ENCODE data around the gene PDSS2. TPM values are rescaled to one million over a fixed set of nuclear protein-coding genes. Genes with fewer than 3 reads are reported as not detected.

PDSS2 gene
- total RNA-seq, 1 donor from 2014 or later, result 16.2 TPM

DNA sequence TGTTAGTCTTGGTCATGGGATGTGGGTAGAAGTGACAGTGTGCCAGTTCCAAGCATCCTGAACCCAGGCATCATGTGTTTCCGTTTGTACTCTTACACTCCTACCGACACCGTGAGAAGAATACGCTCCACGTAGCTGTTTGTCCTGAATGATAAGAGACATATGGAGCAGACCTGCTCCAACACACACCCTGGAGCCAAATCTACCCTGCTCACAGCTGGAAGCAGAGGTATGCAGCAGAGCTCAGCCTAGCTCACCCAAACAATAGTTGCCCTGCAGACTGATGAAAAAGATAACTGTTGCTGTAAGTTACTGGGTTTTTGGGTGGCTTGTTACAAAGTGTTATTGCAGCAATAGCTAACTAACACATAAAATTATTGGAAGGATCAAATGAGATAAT is 14.3 kb upstream of the PDSS2 start:
- DNase-seq (no peak), ATAC-seq (no peak)
- no peaks in the 10 kb centered on the region for H3K27me3 ChIP-seq
- H3K4me3 ChIP-seq, result no peak overlapping the region
- no peaks in the 10 kb centered on the region for H3K9me3 ChIP-seq
- H3K27ac ChIP-seq, result no peak overlapping the region
- TF ChIP-seq, protein P1, sequence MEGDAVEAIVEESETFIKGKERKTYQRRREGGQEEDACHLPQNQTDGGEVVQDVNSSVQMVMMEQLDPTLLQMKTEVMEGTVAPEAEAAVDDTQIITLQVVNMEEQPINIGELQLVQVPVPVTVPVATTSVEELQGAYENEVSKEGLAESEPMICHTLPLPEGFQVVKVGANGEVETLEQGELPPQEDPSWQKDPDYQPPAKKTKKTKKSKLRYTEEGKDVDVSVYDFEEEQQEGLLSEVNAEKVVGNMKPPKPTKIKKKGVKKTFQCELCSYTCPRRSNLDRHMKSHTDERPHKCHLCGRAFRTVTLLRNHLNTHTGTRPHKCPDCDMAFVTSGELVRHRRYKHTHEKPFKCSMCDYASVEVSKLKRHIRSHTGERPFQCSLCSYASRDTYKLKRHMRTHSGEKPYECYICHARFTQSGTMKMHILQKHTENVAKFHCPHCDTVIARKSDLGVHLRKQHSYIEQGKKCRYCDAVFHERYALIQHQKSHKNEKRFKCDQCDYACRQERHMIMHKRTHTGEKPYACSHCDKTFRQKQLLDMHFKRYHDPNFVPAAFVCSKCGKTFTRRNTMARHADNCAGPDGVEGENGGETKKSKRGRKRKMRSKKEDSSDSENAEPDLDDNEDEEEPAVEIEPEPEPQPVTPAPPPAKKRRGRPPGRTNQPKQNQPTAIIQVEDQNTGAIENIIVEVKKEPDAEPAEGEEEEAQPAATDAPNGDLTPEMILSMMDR (IDR thresholded peaks at IDR 0.05), result no peak
- no peaks in the 10 kb centered on the region for H3K36me3 ChIP-seq
- H3K4me1 ChIP-seq, result no peaks in the 10 kb centered on the region
- intact Hi-C loops (cut with DNase I), result no loop called here

GRCh38 chr6:107470364-107470763 is 11.0 kb upstream of the PDSS2 start:
- TF ChIP-seq, protein P1 (IDR thresholded peaks at IDR 0.05), result no peak
- Histone ChIP-seq H3K9me3 (no peaks in the 10 kb centered on the region), H3K4me1 (no peaks in the 10 kb centered on the region), H3K4me3 (no peak overlapping the region), H3K27ac (no peak overlapping the region), H3K27me3 (no peaks in the 10 kb centered on the region), H3K36me3 (no peaks in the 10 kb centered on the region)
- intact Hi-C loops (cut with DNase I), result no loop called here
- DNase-seq (no peak), ATAC-seq (no peak)

- no peak overlapping the region for H3K27ac ChIP-seq
- ATAC-seq, result no peak
- H3K4me3 ChIP-seq, result no peak overlapping the region
- DNase-seq, result no peak
- intact Hi-C loops (cut with DNase I), result no loop called here
- TF ChIP-seq, protein P1 (IDR thresholded peaks at IDR 0.05), result no peak
- no peaks in the 10 kb centered on the region for H3K9me3 ChIP-seq
- no peaks in the 10 kb centered on the region for H3K27me3 ChIP-seq
- no peaks in the 10 kb centered on the region for H3K36me3 ChIP-seq
- H3K4me1 ChIP-seq, result no peaks in the 10 kb centered on the region
Observed at GRCh38 chr6:107466062-107466461, 6.7 kb upstream of the PDSS2 start.

DNA sequence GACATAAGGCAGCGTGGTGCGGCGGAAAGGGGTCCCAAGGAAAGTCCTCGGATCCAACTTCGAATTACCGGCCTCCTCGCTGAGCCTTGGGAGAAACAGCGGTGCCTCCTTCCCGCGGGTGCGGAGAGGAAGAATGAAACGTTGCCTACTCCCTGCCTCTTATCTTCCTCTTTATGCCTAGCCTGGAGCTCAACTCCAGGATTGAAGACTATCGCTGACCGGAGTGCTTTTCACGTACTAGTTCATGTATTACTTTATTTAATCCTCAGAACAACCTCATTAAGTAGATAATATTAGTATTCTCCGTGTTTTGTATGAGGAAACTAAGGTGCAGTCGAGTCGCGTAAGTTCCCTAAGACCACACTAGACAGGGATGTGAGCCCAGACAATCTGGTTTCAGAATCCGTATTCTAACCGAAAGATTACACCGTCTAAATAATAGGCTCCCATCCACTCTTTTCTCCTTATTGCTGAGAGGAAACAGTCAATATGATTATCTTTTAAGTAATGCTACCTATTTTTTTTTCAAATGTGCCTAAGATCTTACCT is 793 bp upstream of the PDSS2 start:
- Histone ChIP-seq H3K4me3 (peak overlapping the region; percentile 91), H3K4me1 (peaks cover 15% of the 10 kb centered on the region), H3K27me3 (no peaks in the 10 kb centered on the region), H3K9me3 (no peaks in the 10 kb centered on the region), H3K27ac (peak overlapping the region; percentile 97), H3K36me3 (no peaks in the 10 kb centered on the region)
- ATAC-seq (peak; percentile 45), DNase-seq (no peak)
- TF ChIP-seq, protein P1 (IDR thresholded peaks at IDR 0.05), result no peak
- intact Hi-C loops (cut with DNase I), result no loop called here

DNA sequence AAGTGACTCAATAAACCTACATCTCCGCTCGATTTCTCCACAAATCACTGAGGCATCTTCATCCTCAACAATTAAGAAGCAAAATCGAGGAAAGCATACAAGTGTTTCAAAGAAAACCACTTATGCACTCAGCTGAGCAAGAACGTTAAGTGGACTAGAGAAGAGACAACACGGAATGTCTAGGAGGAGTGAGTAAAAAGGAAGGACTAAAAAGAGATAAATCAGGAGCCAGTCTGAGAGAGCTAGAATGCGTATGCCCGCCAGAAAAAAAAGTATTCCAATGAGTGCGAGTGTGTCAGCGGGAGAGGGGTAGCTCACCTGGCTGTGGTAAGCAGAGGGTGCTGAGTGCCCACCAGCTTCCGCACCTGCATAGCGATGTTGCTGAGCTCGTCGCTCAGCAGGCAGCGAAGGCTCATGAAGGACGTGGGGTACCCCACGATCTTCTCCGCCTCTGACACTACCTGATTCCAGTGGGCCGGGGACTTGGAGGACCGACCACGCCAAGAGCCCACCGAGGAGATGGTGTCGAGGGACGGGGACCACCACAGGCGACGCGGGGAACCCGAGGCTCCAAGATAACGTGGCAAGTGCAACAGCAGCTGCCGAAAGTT is 587 bp downstream of the PDSS2 start:
- TF ChIP-seq, protein P1 (IDR thresholded peaks at IDR 0.05), result no peak
- intact Hi-C loops (cut with DNase I), result no loop called here
- H3K9me3 ChIP-seq, result no peaks in the 10 kb centered on the region
- peak overlapping the region; percentile 97 for H3K27ac ChIP-seq
- peak; percentile 64 for DNase-seq
- H3K4me1 ChIP-seq, result peaks cover 15% of the 10 kb centered on the region
- ATAC-seq, result peak; percentile 3
- H3K36me3 ChIP-seq, result no peaks in the 10 kb centered on the region
- no peaks in the 10 kb centered on the region for H3K27me3 ChIP-seq
- peak overlapping the region; percentile 91 for H3K4me3 ChIP-seq
